Fibroblast of skin of right quadriceps (primary cell): ENCODE data around the gene TMEM217.

Experiments used
- DNase-seq: peaks from one replicate; pipeline ENCODE4 v3.0.0-alpha.2; 2013

Gene TMEM217

DNA sequence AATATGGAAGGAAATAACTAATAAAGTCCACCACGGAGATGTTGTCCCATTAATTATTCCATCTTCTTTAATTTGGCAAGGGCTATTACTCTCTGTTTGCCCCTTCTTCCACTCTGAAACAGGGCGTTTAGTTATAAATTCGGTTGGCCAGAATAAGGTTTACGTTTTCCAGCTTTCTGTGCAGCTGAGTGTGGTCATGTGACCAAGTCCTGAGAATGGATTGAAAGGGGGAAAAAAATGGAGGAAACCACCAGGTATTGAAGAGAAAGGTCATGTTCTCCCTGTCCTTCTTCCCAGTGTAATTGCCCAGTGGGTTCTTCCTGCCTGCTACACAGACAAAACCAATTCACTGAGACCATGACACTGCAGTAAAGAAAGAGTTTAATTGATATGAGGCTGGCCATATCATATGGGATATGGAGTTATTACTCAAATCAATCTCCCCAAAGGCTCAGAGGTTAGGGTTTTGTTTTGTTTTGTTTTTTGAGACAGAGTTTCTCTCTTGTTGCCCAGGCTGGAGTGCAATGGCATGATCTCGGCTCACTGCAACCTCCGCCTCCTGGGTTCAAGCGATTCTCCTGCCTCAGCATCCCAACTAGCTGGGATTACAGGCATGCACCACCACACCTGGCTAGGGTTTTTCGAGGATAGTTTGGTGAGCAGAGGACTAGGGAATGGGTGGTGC, 14.7 kb downstream of the TMEM217 start:
- DNase-seq: no peak

DNA sequence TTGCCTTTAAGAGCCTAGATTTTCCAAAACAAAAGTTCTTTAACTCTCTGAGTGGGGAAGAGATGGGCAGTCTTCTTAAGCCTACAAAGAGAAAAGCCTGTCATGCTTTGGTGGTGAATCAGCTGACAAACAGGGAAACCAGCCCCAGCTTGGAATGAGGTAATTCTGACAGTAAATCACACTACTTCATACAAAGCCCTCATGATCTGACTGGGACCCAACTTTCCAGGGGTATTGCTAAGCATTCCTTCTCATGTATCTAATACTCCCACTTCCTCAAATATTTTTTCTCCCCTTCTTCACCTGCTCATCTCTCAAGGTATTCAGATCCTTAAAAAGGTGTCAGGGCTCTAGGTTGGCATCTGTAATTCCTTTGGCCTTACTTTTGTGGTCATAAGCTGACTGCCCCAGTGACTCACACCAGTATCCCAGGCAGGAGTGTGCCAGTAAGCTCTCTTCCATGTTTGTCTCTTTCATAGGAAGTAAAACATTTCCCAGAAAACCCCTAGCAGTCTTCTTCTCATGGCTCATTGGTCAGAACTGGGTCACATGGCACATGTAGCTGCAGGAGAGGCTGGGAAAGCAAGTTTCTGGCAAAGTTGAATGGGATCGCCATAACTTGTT, 15.4 kb downstream of the TMEM217 start:
- DNase-seq: peak; percentile 99

DNA sequence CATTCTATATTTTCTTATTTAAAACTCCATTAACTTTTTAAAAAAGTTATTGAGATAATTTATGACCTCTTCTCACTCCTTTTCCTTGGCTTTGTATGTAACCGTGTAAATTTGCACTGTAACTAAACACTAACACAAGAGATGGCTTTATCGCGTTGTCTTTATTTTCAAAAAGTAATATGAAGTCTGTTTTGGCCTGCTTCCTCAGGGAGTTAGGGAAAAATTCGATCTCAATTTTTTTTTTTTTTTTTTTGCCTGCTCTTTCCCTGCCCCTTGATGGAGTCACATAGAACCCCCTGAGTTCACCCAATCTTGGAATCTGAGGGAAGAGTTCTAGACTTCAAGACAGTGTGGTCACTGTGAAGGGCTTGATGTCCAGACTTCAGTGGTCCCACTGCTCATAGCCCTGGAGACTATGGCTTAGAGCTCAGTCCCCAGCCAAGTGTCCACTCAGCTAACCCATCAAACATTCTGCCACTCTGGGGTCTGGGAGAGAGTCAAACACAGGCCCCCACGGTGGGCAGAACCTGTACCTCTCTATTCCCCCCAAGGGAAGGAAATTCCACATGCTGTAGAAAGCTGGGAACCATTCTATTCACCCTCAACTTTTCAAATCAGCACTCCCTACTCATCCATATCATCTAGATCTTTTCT, 16.0 kb downstream of the TMEM217 start:
- no peak for DNase-seq

DNA sequence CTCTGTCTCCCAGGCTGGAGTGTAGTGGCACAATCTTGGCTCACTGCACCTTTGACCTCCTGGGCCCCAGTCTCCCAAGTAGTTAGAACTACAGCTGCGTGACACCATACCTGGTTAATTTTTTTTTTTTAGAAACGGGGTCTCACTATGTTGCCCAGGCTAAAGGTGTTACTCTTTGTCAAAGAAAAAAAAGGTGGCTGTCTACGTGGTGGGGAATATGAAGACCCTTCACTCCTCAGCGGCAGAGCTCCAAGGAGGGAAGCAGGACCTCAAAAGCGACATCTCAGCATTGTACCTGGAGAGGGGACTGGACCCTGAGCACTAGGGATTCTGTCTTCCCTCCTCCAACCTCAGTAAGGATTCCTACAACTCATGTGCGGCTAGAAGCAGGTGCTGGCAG, 16.8 kb downstream of the TMEM217 start:
- no peak for DNase-seq

DNA sequence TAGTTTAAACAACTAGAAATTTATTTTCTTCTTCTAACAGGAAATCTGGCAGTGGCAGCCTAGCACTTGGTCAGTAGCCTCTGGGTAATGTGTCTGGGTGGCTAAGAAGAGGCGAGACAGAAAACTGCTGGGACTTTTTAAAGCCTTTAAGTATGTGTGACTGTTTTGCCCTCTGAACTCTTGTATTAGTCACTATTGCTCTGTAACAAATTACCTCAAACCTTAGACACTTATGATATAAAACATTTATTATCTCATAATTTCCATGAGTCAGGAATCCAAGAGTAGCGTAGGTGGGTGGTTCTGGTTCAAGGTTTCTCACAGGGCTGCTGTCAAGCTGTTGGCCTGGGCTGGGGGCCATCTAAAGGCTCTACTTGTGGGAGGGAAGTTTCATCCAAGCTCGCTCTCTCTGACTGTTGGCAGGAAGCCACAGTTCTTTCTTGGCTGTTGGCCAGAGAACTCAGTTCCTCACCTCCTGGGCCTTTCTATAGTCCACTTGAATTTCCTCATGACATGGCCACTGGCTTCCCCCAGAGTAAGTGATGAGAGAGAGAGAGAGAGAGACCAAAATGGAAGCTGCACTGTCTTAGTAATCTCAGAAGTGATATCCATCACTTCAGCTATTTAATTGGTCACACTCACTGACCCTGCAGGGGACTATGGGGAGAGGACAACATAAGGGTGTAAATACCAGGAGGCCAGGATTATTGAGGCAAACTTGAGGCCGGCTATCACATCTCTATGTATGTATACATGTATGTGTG, 17.8 kb downstream of the TMEM217 start:
- DNase-seq: peak; percentile 97

DNA sequence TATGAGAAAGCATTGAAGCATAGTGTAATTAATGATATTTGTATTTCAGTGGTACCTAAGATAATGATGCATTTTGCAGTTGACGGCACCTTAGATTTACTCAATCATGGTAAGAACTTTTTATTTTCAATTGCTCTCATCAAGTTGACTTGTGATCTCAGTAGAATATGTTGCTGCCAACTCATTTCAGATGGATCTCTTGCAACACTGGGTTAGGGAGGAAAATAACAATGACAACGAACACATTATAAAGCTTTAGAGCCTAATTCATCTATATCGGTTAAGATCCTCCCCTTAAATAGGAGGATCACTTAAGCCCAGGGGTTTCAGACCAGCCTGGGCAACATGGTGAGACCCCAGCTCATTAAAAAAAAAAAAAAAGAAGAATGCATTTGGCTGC, 18.4 kb downstream of the TMEM217 start:
- DNase-seq: peak; percentile 35

DNA sequence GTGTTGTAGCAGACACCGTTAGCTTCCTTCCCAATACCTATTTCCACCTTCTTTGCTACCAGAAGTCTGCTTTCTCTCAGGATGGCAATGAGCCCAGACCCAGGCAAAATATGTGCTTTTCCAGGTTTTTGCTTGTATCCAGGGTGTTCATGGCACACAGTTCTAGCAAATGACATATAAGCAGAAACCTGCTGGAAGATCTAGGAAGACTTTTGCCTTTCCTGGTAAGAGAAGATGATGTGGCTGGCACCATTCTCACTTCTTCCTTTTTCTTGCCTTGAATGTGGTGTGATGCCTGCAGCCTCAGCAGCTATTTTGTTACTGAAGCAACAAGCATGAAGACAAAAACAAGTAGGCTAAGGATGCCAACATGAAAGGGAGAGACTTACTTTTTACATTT, 19.6 kb downstream of the TMEM217 start:
- no peak for DNase-seq

DNA sequence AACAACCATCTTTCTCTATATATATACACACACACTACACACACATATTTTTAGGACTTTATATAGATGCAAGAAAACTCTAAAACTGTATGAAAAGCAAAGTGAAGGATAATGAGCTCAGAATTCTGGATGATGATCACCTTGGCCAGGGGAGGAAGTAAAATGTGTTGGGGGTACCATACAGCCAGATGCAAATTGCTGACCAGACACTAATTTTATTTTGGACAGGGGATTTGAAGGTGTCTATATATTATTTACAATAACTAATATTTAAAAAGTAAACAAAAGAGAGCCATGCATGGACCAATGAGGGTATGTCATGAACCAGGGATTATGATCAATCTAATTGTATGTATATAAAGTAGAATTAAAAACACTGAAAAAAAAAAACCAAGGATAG, 20.2 kb downstream of the TMEM217 start:
- no peak for DNase-seq

DNA sequence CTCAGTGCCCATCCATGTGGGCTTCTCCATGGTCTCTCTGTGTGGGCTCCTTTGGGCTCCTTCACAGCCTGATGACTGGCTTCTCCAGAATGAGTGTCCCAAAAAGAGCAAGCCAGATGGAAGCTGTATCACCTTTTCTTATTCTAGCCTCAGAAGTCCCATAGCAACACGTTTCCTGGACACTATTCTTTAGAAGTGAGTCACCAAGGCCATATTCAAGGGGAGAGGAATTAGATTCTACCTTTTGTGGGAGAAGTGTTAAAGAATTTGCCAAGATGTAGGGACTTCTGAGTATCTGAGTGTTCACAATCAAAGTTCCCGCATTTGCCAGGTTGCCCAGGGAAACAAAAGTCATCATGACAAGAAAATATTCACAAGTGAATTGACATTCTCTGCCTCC, 21.0 kb downstream of the TMEM217 start:
- DNase-seq: peak; percentile 42

DNA sequence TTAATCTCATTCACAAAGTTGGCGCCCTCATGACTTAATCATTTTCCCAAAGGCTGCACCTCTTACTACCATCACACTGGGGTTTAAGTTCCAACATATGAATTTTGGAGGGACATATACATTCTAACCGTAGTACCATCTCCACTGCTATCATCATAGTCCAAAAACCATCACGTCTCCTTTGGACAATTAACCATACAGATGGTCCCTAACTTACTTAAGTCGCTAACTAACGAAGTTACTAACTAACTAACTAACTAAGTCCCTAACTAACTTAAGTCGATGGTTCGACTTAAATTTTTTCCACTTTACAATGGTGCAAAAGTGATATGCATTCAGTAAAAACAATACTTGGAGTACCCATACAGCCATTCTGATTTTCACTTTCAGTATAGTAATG, 24.4 kb downstream of the TMEM217 start:
- DNase-seq: no peak

DNA sequence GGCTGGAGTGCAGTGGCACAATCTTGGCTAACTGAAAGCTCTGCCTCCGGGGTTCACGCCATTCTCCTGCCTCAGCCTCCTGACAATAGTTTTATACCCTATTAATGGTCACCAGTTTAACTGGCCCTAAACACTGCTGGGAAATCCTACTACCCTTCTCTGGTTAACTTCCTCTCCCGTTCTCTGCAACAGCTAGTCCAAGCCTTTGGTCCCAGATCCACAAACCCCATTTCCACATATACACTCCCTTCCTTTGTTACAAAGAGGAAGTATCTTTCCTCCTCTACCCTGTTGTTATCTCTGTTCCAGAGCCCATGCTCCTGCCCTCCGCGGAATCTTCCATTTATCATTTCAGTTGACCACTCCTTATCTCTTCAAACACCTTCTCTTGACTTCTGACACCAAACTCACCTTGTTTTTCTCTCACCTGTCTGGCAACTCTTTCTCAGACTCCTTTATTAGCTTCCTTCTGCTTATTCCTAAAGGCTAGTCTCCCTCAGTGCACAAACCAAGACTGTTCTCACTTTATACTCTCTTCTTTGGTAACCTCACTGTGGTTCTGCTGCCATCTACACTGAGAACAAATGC, 25.4 kb downstream of the TMEM217 start:
- no peak for DNase-seq

DNA sequence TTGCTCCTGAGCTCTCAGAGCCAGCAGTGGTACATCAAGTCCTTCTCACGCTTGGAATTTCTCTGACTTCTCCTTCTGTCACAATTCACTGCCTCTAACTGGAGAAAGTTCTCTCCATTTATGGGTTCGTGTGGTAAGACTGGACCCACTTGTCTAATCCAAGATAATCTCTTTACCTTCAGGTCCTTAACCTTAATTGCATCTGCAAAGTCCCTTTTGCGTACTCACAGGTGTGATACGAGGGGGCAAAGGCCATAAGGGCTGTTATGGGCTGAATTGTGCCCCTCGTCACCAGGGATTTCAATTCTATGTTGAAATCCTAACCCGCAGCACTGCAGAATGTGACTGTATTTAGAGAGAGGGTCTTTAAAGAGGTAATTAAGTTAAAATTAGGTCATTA, 27.8 kb downstream of the TMEM217 start:
- DNase-seq: no peak

DNA sequence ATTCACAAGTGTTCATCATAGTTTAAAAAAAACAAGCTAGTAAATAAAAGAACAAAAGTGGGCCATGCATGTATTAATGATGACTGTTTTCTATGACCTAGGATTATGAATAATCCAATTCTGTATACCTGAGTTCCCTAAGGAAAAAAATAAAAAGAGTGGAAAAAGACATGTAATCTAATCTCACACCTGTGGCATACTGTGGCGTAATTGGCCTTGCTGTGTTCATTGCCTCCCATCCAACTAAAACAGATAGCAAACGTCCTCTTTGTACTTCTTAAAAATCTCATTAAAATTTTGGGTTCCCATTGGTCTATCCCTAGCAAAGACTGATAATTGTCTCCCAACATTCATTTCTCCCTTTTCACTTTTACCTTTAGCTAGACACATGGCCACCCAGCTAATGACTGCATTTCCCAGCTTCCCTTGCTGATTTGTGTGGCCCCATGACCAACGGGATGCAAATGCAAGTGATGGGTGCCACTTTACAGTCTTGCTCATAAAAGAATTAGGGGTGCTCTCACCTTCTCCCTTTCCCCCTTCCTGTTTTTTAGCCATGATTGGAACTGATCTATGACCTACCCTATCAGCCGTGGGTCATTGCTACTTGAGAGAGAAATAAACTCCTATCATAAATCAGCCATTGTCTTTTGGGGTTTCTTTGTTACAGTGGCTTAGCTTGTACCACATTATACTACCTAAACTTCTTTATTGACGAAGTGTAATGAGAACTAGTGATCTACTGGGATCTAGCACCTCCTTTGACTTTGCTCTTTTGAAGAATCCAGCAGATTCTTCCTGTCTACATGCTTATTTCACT, 32.4 kb downstream of the TMEM217 start:
- no peak for DNase-seq

DNA sequence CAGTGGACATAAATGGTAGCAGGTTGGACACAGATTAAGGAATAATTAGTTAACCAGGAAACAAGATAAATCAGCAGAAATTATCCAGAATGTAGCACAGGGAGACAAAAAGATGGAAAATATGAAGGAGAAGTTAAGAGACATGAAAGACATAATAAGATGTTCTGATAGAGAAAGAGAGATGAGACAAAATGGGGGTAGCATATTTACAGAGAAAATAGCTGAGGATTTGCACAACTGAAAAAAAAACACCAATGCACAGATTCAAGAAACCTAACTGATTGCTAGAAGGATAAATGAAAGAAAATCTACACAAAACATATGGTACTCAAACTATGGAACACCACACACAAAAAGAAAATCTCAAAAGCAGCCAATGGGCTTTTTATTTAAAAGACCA, 35.0 kb downstream of the TMEM217 start:
- DNase-seq: no peak

DNA sequence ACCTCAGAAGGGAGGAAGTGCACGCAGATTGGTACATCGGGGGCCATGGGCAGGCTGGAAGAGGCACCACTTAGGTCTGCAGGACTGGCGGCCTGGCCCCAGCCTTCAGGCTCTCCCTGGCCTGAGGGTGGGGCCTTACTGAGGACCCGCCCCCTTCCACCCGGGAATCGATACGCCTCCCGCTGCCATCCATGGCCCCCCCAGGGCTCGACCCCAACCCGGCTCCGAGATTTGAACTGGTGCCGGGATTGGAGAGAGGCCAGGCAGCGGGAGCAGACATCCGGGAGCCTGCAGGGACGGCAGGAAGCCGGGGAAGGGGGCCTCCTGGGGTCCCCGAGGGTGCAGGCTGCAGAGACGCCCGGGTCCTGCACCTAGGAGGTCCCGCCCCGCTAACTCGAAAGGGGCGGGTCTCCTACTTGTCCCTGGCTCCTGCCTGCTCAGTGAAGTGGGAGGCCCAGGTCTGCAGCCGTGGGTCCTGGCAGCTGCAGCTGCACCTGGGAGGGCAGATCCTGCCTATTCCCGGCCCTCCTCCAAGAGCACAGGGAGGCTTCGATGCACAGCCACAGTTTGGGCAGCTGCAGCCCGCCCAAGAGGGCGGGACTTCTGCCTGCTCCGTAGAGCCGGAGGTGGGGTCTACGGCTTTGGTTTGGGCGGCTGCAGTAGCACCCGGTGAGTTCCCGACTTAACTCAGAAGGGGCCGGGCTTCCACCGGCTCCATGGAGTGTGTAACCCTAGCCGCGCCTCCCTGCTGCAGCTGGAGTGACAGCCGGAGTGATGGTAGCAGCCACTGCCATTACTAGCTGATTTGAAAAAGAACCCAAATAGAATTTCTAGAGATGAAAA, 35.6 kb downstream of the TMEM217 start:
- DNase-seq: peak; percentile 82

DNA sequence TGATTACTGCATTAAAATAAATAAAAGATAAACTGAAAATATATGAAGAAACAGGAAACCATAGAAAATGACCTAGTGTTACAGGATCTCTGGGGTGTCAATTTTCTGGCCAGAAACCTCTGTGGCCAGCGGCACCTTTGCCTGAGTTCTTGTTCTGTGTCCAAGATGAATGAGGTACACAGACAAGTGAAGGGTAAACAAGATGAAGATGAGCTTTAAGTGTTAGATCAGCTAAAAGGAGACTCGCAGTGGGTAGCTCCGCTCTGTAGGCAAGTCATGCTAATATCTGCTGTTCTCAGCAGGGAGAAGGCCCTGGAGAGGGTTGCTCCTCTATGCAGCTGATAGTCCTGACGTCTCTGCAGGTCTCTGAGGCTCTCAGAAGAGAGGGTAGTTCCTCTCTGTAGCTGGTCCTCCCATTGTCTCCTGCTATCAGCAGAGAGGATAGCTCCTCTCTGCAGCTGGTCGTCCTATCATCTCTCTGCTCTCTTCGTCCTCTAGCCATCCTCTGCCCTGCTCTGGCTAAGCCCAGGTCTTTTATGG, 36.3 kb downstream of the TMEM217 start:
- no peak for DNase-seq

DNA sequence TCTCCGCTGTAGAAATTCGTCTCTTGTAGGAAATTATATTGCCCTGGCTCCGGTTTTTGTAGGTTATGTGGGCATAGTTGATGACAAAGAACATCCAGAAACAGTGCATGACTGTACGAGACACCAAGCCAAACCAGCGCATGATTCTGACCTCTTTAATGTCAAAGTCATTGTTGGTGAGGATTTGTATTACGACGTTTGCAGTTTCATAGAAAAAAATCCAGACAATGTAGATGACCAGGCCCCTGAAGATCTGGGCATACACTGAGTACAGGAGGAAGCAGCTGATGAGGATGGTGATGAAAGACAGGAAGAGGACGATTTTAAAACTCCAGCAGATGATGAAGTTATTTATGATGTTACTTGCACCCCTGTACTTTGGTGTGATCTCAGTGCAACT, 39.4 kb downstream of the TMEM217 start:
- DNase-seq: no peak

DNA sequence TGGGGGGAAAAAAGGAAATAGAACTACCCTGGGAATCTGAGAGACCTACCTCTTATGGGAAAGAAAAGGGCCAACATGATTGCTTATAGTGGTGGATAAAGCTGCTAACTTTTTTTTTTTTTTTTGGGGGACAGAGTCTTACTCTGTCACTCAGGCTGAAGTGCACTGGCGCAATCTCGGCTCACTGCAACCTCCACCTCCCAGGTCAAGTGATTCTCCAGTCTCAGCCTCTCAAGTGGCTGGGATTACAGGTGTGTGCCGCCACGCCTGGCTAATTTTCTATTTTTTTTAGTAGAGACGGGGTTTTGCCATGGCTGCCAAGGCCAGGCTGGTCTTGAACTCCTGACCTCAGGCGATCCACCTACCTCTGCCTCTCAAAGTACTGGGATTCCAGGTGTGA, 39.9 kb downstream of the TMEM217 start:
- no peak for DNase-seq

DNA sequence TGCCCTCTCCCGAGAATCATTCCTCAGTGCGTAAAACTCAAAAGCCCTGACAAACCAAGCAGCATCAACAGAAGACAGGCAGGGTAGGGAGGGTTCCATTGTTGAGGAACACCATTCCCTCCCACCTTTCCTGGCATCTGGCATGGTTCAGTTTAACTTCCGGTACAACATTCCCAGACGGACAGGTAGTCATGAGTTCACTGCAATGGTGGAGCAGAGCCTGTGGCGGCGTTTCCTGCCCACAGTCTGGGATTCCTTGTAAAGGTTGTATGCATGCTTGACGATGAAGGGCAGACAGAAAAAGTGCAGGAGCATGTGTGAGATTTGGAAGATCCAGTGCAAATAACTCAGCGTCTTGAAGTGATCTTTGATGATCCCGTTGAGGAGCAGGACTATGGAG, 45.7 kb downstream of the TMEM217 start:
- DNase-seq: no peak

DNA sequence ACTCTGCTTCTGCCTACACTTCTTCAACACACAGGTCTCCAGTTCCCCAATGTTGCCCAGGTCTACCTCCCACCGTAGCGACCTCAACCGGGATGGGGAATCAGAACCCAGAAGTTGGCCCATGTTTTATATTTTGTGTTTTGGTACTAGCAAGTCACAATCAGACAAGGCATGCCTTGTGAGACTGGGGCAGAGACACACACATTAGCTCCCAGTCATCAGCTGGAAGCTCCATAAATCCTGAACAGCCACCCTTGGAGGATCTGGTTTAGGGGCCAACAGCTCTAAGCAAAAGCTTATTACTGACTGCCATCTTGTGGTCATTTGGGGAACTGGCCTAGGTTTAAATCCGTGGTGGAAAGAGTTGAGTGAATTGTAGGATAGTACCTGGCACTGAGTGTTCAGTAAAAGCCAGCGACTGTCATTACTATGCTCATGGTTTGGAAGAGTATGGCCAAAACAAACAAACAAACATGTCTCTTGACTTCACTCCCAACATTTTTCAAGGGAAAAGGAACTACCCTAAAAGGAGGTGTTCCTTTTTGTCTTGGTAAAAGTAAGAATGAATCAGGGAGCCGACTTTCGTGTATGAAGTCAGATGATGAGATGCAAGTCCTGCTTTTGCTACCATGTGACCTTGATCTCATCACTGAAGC, 47.5 kb downstream of the TMEM217 start:
- DNase-seq: peak; percentile 82
